ENCODE results near the gene KCNQ1OT1.

- TF ChIP-seq CTCF (tag by site-specific recombination; IDR thresholded peaks at IDR 0.05) (no peak), ZNF175 (tag by site-specific recombination; IDR thresholded peaks at IDR 0.05) (no peak), ZNF654 (tag by site-specific recombination; IDR thresholded peaks at IDR 0.05; ENCODE audit: low read depth) (no peak), ZNF585B (tag by site-specific recombination; IDR thresholded peaks at IDR 0.05) (no peak), ZNF792 (tag by site-specific recombination; IDR thresholded peaks at IDR 0.05) (no peak)
Measured at GRCh38 chr11:2558397-2558796, 141.4 kb downstream of the KCNQ1OT1 start.

Measured in HEK293 (cell line).